IMR-90 (cell line): Measurements from ENCODE around the gene S100B. TPM values are rescaled to one million over a fixed set of nuclear protein-coding genes. Genes with fewer than 3 reads are reported as not detected.

Experiments
- ATAC-seq: fragments of 200-7000 bp; cut with Tn5 transposase; 2 replicates; pipeline ENCODE4 v1.9.1; 2020; ENCODE audit warnings: low read depth, mild to moderate bottlenecking, moderate library complexity
- BruUV-seq: library from RNA; stranded (reverse); fragments of 400-500 nt; replicated peaks from 2 replicates; lab custom pipeline; 2021; lab: Mats Ljungman, UMichigan
- CTCF ChIA-PET: fragments of 300-600 bp; formaldehyde crosslinking; extraction: SDS; loops from one replicate; lab custom pipeline; 2021; ENCODE audit warnings: antibody characterized with exemption; lab: Yijun Ruan, JAX
- POLR2A ChIA-PET: fragments of 300-600 bp; sonication (Branson Sonifier 250); formaldehyde crosslinking; loops from one replicate; lab custom pipeline; 2022; ENCODE audit warnings: antibody characterized with exemption; ENCODE audit not compliant: unreplicated experiment; lab: Charles Lee
- DNase-seq: peaks from one replicate; pipeline ENCODE4 v3.0.0; 2013
- H2AFZ ChIP-seq: replicated peaks from 2 replicates; pipeline ENCODE3; 2013; ENCODE audit warnings: low read length, mild to moderate bottlenecking; ENCODE audit not compliant: poor library complexity
- H2AK5ac ChIP-seq: 2 replicates; pipeline ENCODE4 v1.6.1; 2013; ENCODE audit warnings: low read depth, low read length, inconsistent platforms
- H2AK9ac ChIP-seq: replicated peaks from 2 replicates; pipeline ENCODE3; 2013; ENCODE audit warnings: mild to moderate bottlenecking, low read depth, low read length, moderate library complexity; ENCODE audit not compliant: poor library complexity
- H2BK120ac ChIP-seq: 2 replicates; pipeline ENCODE4 v1.6.1; 2013; ENCODE audit warnings: low read depth, low read length, inconsistent platforms
- H2BK15ac ChIP-seq: 3 replicates; pipeline ENCODE4 v1.6.1; 2013; ENCODE audit warnings: low read depth, low read length, inconsistent platforms
- H2BK20ac ChIP-seq: 2 replicates; pipeline ENCODE4 v1.6.1; 2013; ENCODE audit warnings: low read depth, mild to moderate bottlenecking, inconsistent platforms, low read length, moderate library complexity
- H2BK5ac ChIP-seq: 2 replicates; pipeline ENCODE4 v1.6.1; 2013; ENCODE audit warnings: mild to moderate bottlenecking, low read depth, low read length, inconsistent platforms; ENCODE audit not compliant: poor library complexity, severe bottlenecking
- H3K14ac ChIP-seq: replicated peaks from 2 replicates; pipeline ENCODE4 v1.6.1; 2013; ENCODE audit warnings: low read depth, low read length, inconsistent platforms
- H3K18ac ChIP-seq: 2 replicates; pipeline ENCODE4 v1.6.1; 2013; ENCODE audit warnings: low read depth, low read length, control low read depth
- H3K23ac ChIP-seq: 2 replicates; pipeline ENCODE4 v1.6.1; 2013; ENCODE audit warnings: low read depth, low read length, inconsistent platforms
- H3K27ac ChIP-seq: 2 replicates; pipeline ENCODE4 v1.5.1; 2013; ENCODE audit warnings: mild to moderate bottlenecking, control low read depth, low read length; ENCODE audit not compliant: insufficient read depth
- H3K27me3 ChIP-seq: 2 replicates; pipeline ENCODE4 v1.6.1; 2013; ENCODE audit warnings: low read length; ENCODE audit not compliant: control insufficient read depth, insufficient read depth
- H3K36me3 ChIP-seq: 2 replicates; pipeline ENCODE4 v1.6.1; 2013; ENCODE audit warnings: low read length, mixed read lengths; ENCODE audit not compliant: control insufficient read depth, insufficient read depth
- H3K4ac ChIP-seq: 2 replicates; pipeline ENCODE4 v1.6.1; 2013; ENCODE audit warnings: low read depth, low read length, inconsistent platforms
- H3K4me1 ChIP-seq: 2 replicates; pipeline ENCODE4 v1.6.1; 2013; ENCODE audit warnings: low read length, mixed read lengths; ENCODE audit not compliant: control insufficient read depth, insufficient read depth
- H3K4me2 ChIP-seq: 2 replicates; pipeline ENCODE4 v1.6.1; 2013; ENCODE audit warnings: low read depth, mild to moderate bottlenecking, control low read depth, low read length, moderate library complexity
- H3K4me3 ChIP-seq: 2 replicates; pipeline ENCODE4 v1.5.1; 2013; ENCODE audit warnings: low read depth, mild to moderate bottlenecking, control low read depth, low read length, moderate library complexity; ENCODE audit not compliant: insufficient read depth
- H3K56ac ChIP-seq: 2 replicates; pipeline ENCODE4 v1.6.1; 2013; ENCODE audit warnings: low read length, inconsistent platforms; ENCODE audit not compliant: insufficient read depth; ENCODE audit errors: extremely low read depth
- H3K79me1 ChIP-seq, 2 experiments: 2 replicates each; pipeline ENCODE4 v1.6.1; 2013; ENCODE audit warnings: low read length in 2 of 2, inconsistent platforms in 1 of 2, low read depth in 1 of 2
- H3K9ac ChIP-seq: 2 replicates; pipeline ENCODE4 v1.6.1; 2013; ENCODE audit warnings: low read depth, low read length, control low read depth
- H3K9me1 ChIP-seq: 2 replicates; pipeline ENCODE4 v1.6.1; 2013; ENCODE audit warnings: low read length, inconsistent platforms; ENCODE audit not compliant: insufficient read depth
- H3K9me3 ChIP-seq: 2 replicates; pipeline ENCODE4 v1.6.1; 2013; ENCODE audit warnings: low read length; ENCODE audit not compliant: control insufficient read depth, insufficient read depth
- H4K20me1 ChIP-seq: 2 replicates; pipeline ENCODE4 v1.6.1; 2013; ENCODE audit warnings: low read length, inconsistent platforms; ENCODE audit not compliant: insufficient read depth
- H4K5ac ChIP-seq: 2 replicates; pipeline ENCODE4 v1.6.1; 2013; ENCODE audit warnings: mild to moderate bottlenecking, low read depth, low read length, control low read depth
- H4K8ac ChIP-seq, 2 experiments: 2 replicates each; pipeline ENCODE4 v1.6.1; 2013; ENCODE audit warnings: low read depth in 2 of 2, low read length in 2 of 2, control low read depth in 1 of 2, inconsistent platforms in 1 of 2
- H4K91ac ChIP-seq: 2 replicates; pipeline ENCODE4 v1.6.1; 2013; ENCODE audit warnings: low read depth, low read length, inconsistent platforms; ENCODE audit not compliant: insufficient read depth
- BHLHE40 ChIP-seq: fragments of 150-350 bp; IDR thresholded peaks from 2 replicates; pipeline ENCODE4 v1.6.1; 2016; ENCODE audit warnings: mild to moderate bottlenecking, low read depth, low read length
- RAD21 ChIP-seq: IDR thresholded peaks from 2 replicates; pipeline ENCODE4 v1.6.1; 2012; ENCODE audit warnings: low read length, improper control_type of control experiment
- WGBS, 2 experiments: methylation state at CpG; one replicate each; pipeline versions ENCODE4 v1.1.5 to v1.1.7; 2013; ENCODE audit warnings: missing lambda C conversion rate in 2 of 2; ENCODE audit not compliant: insufficient read length in 1 of 2; ENCODE audit errors: extremely low coverage in 2 of 2; 5-methylcytosine and 5-hydroxymethylcytosine counted together
- dilution Hi-C: fragments of 300-500 bp; cut with HindIII; formaldehyde crosslinking; loops from one replicate; pipeline ENCODE4 v1.14.3; 2018; ENCODE audit warnings: low sequenced_read_pairs; ENCODE audit not compliant: unreplicated experiment
- in situ Hi-C: fragments of 300-500 bp; cut with MboI; formaldehyde crosslinking; loops from 3 replicates; pipeline ENCODE4 v1.14.3; 2019; ENCODE audit warnings: low sequenced_read_pairs, inconsistent platforms, mixed read lengths
- intact Hi-C: fragments of 100-400 bp; cut with micrococcal nuclease; formaldehyde crosslinking; loops from 2 replicates; pipeline ENCODE4 v1.10.0; 2022
- polyA plus RNA-seq, 3 experiments: library from polyadenylated mRNA; depleted of rRNA; stranded (reverse); fragments of >200 nt; gene quantifications; 2 replicates each; pipeline ENCODE4 v1.2.3, GENCODE V29; 2012; ENCODE audit warnings: low replicate concordance in 1 of 3
- total RNA-seq: library from RNA; depleted of rRNA; stranded (reverse); fragments of >200 nt; gene quantifications from 2 replicates; pipeline ENCODE4 v1.2.3, GENCODE V29; 2012
- TF ChIP-seq, protein P1 (sequence below): conservative IDR thresholded peaks from 2 replicates; pipeline ENCODE4 v1.5.1; 2012; ENCODE audit warnings: mild to moderate bottlenecking, low read depth, low read length, improper control_type of control experiment

Gene S100B
- total and polyA plus RNA-seq, 2 of the 4 experiments (the other 2 are of a cell fraction): 0.18 to 0.26 TPM

DNA sequence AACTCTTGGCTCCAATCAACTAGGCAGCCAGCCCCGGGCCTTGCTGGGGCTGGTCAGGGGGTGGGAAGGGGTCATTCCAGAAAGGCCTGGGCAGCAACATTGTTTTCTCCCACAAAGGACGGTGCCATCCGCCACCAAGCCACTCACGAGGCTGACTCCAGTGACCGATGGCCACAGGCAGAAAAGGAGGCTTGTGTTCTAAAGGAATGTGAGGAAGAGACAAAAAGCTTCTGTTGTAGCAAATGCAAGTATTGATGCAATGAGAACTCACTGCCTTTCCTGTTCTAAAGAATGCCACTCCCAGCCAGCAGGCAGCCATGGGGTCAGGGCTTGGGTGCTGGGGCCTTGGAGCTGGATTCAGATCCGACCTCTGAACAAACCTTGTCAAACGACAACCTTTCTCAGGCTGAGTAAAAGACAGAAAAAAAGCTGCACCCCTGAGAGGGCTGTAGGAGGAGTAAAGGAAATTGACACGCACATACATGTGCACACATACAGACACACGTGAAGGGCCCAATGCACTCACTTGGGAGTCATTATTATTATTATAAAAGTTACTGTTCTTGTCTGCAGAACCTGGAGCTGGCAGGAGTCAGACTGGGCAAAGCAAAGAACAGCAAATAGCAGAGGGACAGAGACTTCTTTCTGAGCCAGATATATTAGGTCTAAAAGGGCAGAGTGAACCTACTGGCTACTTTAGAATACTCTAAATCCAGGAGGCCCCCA is 16.7 kb upstream of the S100B start:
- in situ Hi-C loops (no loop called here), dilution Hi-C loops (no loop called here), intact Hi-C loops (no loop called here)
- Histone ChIP-seq H3K79me1 (no peaks in the 10 kb centered on the region), H2AK9ac (no peak overlapping the region), H3K4me3 (no peak overlapping the region), H3K27me3 (no peaks in the 10 kb centered on the region), H3K9me1 (no peaks in the 10 kb centered on the region), H3K18ac (no peak overlapping the region), H3K9me3 (peaks cover 20% of the 10 kb centered on the region), H3K23ac (no peak overlapping the region), H3K27ac (no peak overlapping the region), H2BK5ac (no peak overlapping the region), H3K9ac (no peak overlapping the region), H4K5ac (no peak overlapping the region), H4K8ac (no peak overlapping the region), H3K4me2 (no peak overlapping the region), H2AK5ac (no peak overlapping the region), H3K56ac (no peak overlapping the region), H3K4me1 (peaks cover 1% of the 10 kb centered on the region; the same call in 1 of the 2 replicates), H3K14ac (no peak overlapping the region), H4K91ac (no peak overlapping the region), H2BK15ac (no peak overlapping the region), H2BK20ac (no peak overlapping the region), H2BK120ac (no peak overlapping the region), H4K20me1 (no peaks in the 10 kb centered on the region; the same call in 1 of the 2 replicates), H2AFZ (peak overlapping the region; percentile 44), H3K36me3 (no peaks in the 10 kb centered on the region), H3K4ac (no peak overlapping the region)
- no TSS peak for BruUV-seq
- ATAC-seq (no peak), DNase-seq (no peak)
- WGBS, 2 experiments: 91% methylated on average over 4 of the region's 9 CpGs; no CpG with 5 or more reads in 1 of the 2 experiments
- ChIA-PET CTCF (interaction anchor here (0.5 kb wide), 1 partner anchor 23 kb away, joined by 3 read pairs; no protein-coding TSS in a partner anchor), POLR2A (no interaction called here)
- no peak for TF ChIP-seq RAD21
- no peak for TF ChIP-seq BHLHE40
- TF ChIP-seq, protein P1, sequence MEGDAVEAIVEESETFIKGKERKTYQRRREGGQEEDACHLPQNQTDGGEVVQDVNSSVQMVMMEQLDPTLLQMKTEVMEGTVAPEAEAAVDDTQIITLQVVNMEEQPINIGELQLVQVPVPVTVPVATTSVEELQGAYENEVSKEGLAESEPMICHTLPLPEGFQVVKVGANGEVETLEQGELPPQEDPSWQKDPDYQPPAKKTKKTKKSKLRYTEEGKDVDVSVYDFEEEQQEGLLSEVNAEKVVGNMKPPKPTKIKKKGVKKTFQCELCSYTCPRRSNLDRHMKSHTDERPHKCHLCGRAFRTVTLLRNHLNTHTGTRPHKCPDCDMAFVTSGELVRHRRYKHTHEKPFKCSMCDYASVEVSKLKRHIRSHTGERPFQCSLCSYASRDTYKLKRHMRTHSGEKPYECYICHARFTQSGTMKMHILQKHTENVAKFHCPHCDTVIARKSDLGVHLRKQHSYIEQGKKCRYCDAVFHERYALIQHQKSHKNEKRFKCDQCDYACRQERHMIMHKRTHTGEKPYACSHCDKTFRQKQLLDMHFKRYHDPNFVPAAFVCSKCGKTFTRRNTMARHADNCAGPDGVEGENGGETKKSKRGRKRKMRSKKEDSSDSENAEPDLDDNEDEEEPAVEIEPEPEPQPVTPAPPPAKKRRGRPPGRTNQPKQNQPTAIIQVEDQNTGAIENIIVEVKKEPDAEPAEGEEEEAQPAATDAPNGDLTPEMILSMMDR: no peak
